ENCODE results near the gene TOMM7. TPM values are rescaled to one million over a fixed set of nuclear protein-coding genes. Genes with fewer than 3 reads are reported as not detected.
"Not testable (repeated sequence)": the region's sequence is repeated elsewhere in the genome, so short reads cannot be mapped to it uniquely, and the experiment has no call there.

The TOMM7 gene
- total RNA-seq, 1 experiment from 2014 or later = 588 TPM

DNA sequence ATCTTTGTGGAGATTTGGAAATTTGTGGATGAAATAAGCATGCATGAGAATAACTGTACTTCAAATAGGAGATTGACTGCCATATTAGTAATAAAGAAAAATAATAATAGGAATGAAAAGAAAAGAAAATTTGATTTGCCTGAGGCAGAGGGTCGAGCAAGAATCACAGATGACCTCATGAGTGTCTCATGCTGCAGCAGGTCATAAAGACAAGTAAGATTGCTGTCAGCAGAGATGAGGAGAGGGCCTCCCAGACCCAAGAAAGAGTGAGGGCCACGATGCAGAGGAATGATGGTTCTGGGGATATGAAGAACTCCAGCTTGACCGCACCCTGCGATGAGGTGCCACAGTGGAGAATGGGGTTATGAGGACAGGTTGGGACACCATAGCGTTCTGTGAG, 39.2 kb downstream of the TOMM7 start:
- Histone ChIP-seq H3F3A (ENCODE audit: insufficient read depth, low read depth) (no peaks in the 10 kb centered on the region; the same call in 1 of the 2 replicates), H3K4me3 (no peak overlapping the region), H3K79me2 (ENCODE audit: low read depth) (no peaks in the 10 kb centered on the region), H3K36me3 (ENCODE audit: low read depth) (no peaks in the 10 kb centered on the region), H4K20me1 (ENCODE audit: insufficient read depth) (no peaks in the 10 kb centered on the region), H3K9me3 (ENCODE audit: insufficient read depth, low read depth) (no peaks in the 10 kb centered on the region), H3K27ac (no peak overlapping the region), H3K9me2 (ENCODE audit: insufficient read depth) (no peaks in the 10 kb centered on the region), H3K27me3 (ENCODE audit: insufficient read depth, low read depth) (no peaks in the 10 kb centered on the region), H3K4me1 (replicated peaks; ENCODE audit: insufficient read depth) (no peaks in the 10 kb centered on the region; the same call in 1 of the 2 replicates), H3K4me2 (no peak overlapping the region), H2AFZ (no peak overlapping the region)
- POLR2A ChIA-PET (ENCODE audit: unreplicated experiment) = interaction anchor here (0.8 kb wide), 1 partner anchor 225 kb away, joined by 11 read pairs; no protein-coding TSS in a partner anchor
- TF ChIP-seq, protein P1, sequence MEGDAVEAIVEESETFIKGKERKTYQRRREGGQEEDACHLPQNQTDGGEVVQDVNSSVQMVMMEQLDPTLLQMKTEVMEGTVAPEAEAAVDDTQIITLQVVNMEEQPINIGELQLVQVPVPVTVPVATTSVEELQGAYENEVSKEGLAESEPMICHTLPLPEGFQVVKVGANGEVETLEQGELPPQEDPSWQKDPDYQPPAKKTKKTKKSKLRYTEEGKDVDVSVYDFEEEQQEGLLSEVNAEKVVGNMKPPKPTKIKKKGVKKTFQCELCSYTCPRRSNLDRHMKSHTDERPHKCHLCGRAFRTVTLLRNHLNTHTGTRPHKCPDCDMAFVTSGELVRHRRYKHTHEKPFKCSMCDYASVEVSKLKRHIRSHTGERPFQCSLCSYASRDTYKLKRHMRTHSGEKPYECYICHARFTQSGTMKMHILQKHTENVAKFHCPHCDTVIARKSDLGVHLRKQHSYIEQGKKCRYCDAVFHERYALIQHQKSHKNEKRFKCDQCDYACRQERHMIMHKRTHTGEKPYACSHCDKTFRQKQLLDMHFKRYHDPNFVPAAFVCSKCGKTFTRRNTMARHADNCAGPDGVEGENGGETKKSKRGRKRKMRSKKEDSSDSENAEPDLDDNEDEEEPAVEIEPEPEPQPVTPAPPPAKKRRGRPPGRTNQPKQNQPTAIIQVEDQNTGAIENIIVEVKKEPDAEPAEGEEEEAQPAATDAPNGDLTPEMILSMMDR (conservative IDR thresholded peaks at IDR 0.05) = no peak
- no peak for TF ChIP-seq EZH2 (IDR thresholded peaks at IDR 0.05; ENCODE audit: low read depth)
- intact Hi-C loops (cut with micrococcal nuclease; ENCODE audit: unreplicated experiment) = no loop called here
- BruUV-seq (replicated peaks) = no TSS peak
- CTCF ChIA-PET = interaction anchor here (1.2 to 2.0 kb wide), 2 partner anchors 207 to 223 kb away, joined by 15 to 16 read pairs; no protein-coding TSS in a partner anchor
- DNase-seq = no peak

DNA sequence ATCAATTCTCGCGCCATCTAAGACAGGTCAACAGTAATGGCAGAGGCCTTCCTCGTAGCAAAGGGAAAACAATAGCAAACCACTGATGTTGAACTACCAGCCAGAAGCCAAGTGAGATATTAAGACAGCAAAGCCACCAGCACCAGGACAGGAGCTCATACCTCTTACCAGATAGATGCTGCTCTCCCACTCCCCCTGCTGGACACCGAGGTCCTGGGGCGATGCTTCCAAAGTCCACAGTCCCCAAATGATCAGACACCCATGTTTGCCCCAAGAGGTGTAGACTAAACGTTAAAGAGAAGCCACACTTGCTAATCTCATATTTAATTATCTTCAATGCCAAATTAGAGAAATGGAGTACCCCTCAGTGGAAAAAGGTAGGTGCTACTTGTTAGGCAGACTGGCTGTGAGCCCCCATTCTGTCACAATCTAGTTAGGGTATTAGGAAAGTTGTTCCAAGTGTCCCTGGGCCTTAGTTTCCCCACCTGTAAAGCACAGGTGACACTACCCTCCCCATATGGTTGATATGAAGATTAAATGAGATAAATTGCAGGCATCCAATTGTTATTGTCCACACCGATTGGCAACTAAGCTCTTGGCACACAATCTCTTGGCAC, 39.9 kb downstream of the TOMM7 start:
- no TSS peak for BruUV-seq (replicated peaks)
- H3K36me3 ChIP-seq (ENCODE audit: low read depth) = no peaks in the 10 kb centered on the region
- no peak overlapping the region for H3K4me3 ChIP-seq
- H3F3A ChIP-seq (ENCODE audit: insufficient read depth, low read depth) = no peaks in the 10 kb centered on the region; the same call in 1 of the 2 replicates
- peak; percentile 54 to 70 for DNase-seq
- no peaks in the 10 kb centered on the region; the same call in 1 of the 2 replicates for H3K4me1 ChIP-seq (replicated peaks; ENCODE audit: insufficient read depth)
- no peaks in the 10 kb centered on the region for H3K79me2 ChIP-seq (ENCODE audit: low read depth)
- TF ChIP-seq, protein P1 (conservative IDR thresholded peaks at IDR 0.05) = peak; percentile 95
- TF ChIP-seq EZH2 (IDR thresholded peaks at IDR 0.05; ENCODE audit: low read depth) = no peak
- no peaks in the 10 kb centered on the region for H3K9me3 ChIP-seq (ENCODE audit: insufficient read depth, low read depth)
- no peaks in the 10 kb centered on the region for H3K27me3 ChIP-seq (ENCODE audit: insufficient read depth, low read depth)
- no peak overlapping the region for H2AFZ ChIP-seq
- ChIA-PET CTCF (interaction anchor here (0.5 to 2.0 kb wide), 11 partner anchors 10 to 272 kb away, joined by 3 to 16 read pairs (median 3); no protein-coding TSS in a partner anchor), POLR2A (ENCODE audit: unreplicated experiment) (no interaction called here)
- no peaks in the 10 kb centered on the region for H4K20me1 ChIP-seq (ENCODE audit: insufficient read depth)
- no peak overlapping the region for H3K4me2 ChIP-seq
- H3K9me2 ChIP-seq (ENCODE audit: insufficient read depth) = no peaks in the 10 kb centered on the region
- no peak overlapping the region for H3K27ac ChIP-seq
- intact Hi-C loops (cut with micrococcal nuclease; ENCODE audit: unreplicated experiment) = loop anchor here (1.0 kb wide), 2 partner anchors 54 to 222 kb away; no protein-coding TSS in a partner anchor

DNA sequence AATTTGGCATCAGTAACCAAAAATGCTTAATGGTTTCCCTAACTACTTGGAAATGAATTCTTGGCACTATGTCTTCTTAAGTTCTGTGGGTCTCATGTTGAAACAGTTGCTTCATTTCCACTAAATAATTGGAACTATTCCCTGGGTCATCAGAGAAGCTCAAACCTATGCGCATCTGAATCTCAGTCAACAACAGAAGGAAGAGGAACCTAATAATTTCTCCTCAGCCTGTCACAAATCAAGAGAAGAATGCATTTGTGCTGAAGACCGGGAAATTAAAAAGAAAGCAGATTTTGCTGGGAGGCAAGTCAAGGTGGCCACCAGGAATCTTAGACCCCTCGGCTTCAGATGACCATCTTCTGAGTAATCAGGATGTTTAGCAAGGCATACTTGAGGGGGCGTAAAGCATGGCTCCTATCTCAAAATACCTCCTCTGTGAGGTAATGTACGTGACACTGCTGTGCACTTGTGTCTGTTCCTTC, 41.4 kb downstream of the TOMM7 start:
- no peak for DNase-seq
- H3K27ac ChIP-seq = no peak overlapping the region
- intact Hi-C loops (cut with micrococcal nuclease; ENCODE audit: unreplicated experiment) = loop anchor here (1.0 kb wide), 1 partner anchor 40 kb away; no protein-coding TSS in a partner anchor
- H3K9me2 ChIP-seq (ENCODE audit: insufficient read depth) = no peaks in the 10 kb centered on the region
- CTCF ChIA-PET = interaction anchor here (1.0 to 2.0 kb wide), 3 partner anchors 54 to 221 kb away, joined by 3 to 16 read pairs (median 4); partner anchors contain the start of gene IL6
- H3K4me2 ChIP-seq = no peak overlapping the region
- no peak overlapping the region for H3K4me3 ChIP-seq
- no peak for TF ChIP-seq EZH2 (IDR thresholded peaks at IDR 0.05; ENCODE audit: low read depth)
- H4K20me1 ChIP-seq (ENCODE audit: insufficient read depth) = no peaks in the 10 kb centered on the region
- H2AFZ ChIP-seq = no peak overlapping the region
- H3K36me3 ChIP-seq (ENCODE audit: low read depth) = no peaks in the 10 kb centered on the region
- no peaks in the 10 kb centered on the region for H3K79me2 ChIP-seq (ENCODE audit: low read depth)
- no peaks in the 10 kb centered on the region for H3K27me3 ChIP-seq (ENCODE audit: insufficient read depth, low read depth)
- BruUV-seq (replicated peaks) = no TSS peak
- POLR2A ChIA-PET (ENCODE audit: unreplicated experiment) = no interaction called here
- no peaks in the 10 kb centered on the region; the same call in 1 of the 2 replicates for H3K4me1 ChIP-seq (replicated peaks; ENCODE audit: insufficient read depth)
- no peaks in the 10 kb centered on the region; the same call in 1 of the 2 replicates for H3F3A ChIP-seq (ENCODE audit: insufficient read depth, low read depth)
- H3K9me3 ChIP-seq (ENCODE audit: insufficient read depth, low read depth) = no peaks in the 10 kb centered on the region

DNA sequence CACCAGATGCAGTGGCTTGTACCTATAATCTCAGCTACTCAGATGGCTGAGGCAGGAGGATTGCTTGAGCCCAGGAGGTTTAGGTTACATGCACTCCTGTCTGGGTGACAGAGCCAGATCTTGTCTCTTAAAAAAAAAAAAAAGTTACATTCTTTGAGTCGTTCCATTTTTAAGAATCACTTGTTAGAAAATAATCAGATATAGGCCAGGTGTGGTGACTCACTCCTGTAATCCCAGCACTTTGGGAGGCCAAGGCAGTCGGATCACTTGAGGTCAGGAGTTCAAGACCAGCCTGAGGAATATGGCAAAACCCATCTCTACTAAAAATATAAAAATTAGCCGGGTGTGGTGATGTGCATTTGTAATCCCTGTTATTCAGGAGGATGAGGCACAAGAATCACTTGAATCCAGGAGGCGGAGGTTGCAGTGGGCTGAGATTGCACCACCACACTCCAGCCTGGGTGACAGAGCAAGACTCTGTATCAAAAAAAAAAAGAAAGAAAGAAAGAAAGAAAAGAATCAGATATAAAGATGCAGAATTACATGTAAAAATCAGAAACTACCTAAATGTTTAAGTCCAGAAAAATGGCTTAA, 42.8 kb downstream of the TOMM7 start:
- H3K79me2 ChIP-seq (ENCODE audit: low read depth); H2AFZ ChIP-seq; H3K9me3 ChIP-seq (ENCODE audit: insufficient read depth, low read depth); H3K27me3 ChIP-seq (ENCODE audit: insufficient read depth, low read depth); intact Hi-C loops (cut with micrococcal nuclease; ENCODE audit: unreplicated experiment); H3K4me2 ChIP-seq; CTCF ChIA-PET; H4K20me1 ChIP-seq (ENCODE audit: insufficient read depth); H3F3A ChIP-seq (ENCODE audit: insufficient read depth, low read depth); BruUV-seq (replicated peaks); H3K36me3 ChIP-seq (ENCODE audit: low read depth); H3K4me3 ChIP-seq; H3K4me1 ChIP-seq (replicated peaks; ENCODE audit: insufficient read depth); H3K9me2 ChIP-seq (ENCODE audit: insufficient read depth); H3K27ac ChIP-seq; POLR2A ChIA-PET (ENCODE audit: unreplicated experiment): not testable (repeated sequence)
- peak; percentile 2 to 46 for DNase-seq

All from PC-9 (cell line).